Measurements from ENCODE around the gene PDIA5. TPM values are rescaled to one million over a fixed set of nuclear protein-coding genes. Genes with fewer than 3 reads are reported as not detected.
A peak's percentile ranks its signal among the peaks of the same experiment; 100 is the strongest.

The PDIA5 gene
- total RNA-seq (2021; ENCODE audit: unreplicated experiment) (50.8 TPM), Bru-seq, nascent RNA (percentile 87 among the genes with signal in this experiment), BruChase-seq, experiment 1, labeled RNA remaining after a 6-hour chase (percentile 82 among the genes with signal in this experiment), BruChase-seq, experiment 2, labeled RNA remaining after a 2-hour chase (percentile 83 among the genes with signal in this experiment)
- polyA plus RNA-seq (2012), result 48.9 and 49.7 TPM in 2 replicates
- long read RNA-seq, transcript PDIA5-201 (17 exons, 1,799 nt), result major isoform, 73 of 97 reads
- long read RNA-seq, partial matches to known transcripts, result 9 of 97 reads
- long read RNA-seq, other reads (novel, unspliced or antisense), result 13 of 97 reads

DNA sequence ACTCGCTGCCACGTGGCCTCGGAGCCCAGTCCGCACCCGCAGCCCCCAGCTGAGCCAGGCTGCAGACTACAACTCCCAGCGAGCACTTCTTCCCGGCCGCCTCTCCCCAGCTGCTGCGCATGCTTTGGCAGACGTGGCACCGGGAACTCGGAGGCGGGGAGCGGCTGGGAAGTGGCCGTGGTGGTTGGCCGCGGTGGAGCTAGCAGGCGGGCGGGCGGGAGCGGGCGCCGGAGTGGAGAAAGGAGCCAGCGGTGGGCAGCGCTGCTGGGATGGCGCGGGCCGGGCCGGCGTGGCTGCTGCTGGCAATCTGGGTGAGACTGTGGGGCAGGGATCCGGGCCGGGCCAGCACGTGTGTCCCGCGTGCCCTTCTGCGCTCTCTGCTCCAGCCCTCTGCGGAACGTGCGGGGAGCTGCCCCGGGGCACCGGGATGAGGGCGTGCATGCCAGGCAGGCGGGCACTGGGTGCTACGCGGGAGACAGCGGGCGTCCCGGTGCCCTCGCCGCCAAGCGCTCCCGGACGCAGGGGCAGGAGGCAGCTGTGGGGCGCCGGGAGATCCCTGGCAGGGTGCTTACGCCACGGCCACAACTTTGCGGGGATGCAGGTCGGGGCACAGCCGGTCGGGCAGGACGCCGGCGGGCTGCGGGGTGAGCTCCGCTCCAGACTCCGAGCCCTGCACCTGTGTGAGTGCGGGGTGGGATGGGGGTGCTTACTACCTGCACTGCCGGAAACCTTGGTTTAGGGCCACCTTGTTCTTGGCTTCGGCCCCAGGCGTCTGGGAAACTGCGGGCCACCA, at the start of gene PDIA5:
TSS of gene PDIA5 (plus strand) at position 130 of the 793 bp plus-strand sequence. CDS start at position 270, 140 bp downstream.
- ATAC-seq (peak; percentile 87), DNase-seq (ENCODE audit: low read depth, low spot score) (peak; percentile 77)
- Histone ChIP-seq H3K27ac (ENCODE audit: low read depth, low read length) (peak within 1 kb of the TSS; percentile 85), H2AFZ (ENCODE audit: low read depth, low read length, poor library complexity, severe bottlenecking) (peak within 1 kb of the TSS; percentile 37), H3K4me3 (replicated peaks in 1 of 2; ENCODE audit: low read depth in 1 of 2, low read length in 2 of 2) (peak within 1 kb of the TSS; percentile 74 to 92), H3K4me1 (ENCODE audit: control insufficient read depth in 1 of 2, insufficient read depth in 2 of 2, low read length in 2 of 2) (peaks cover 7 to 31% of the 10 kb centered on the region in 2 experiments; a peak in 3 of 4 replicates), H3K36me3 (ENCODE audit: control insufficient read depth in 1 of 2, insufficient read depth in 2 of 2, low read length in 2 of 2) (no peaks in the 10 kb centered on the region), H4K20me1 (ENCODE audit: insufficient read depth) (peaks cover 9% of the 10 kb centered on the region; the same call in 1 of the 2 replicates), H3K4me2 (ENCODE audit: low read length) (peak within 1 kb of the TSS; percentile 87), H3K9me2 (ENCODE audit: insufficient read depth) (no peaks in the 10 kb centered on the region), H3K9me3 (ENCODE audit: control insufficient read depth in 1 of 2, insufficient read depth in 1 of 2, low read depth in 1 of 2, low read length in 2 of 2) (no peaks in the 10 kb centered on the region), H3K27me3 (ENCODE audit: insufficient read depth, low read length) (no peaks in the 10 kb centered on the region), H3K9ac (ENCODE audit: low read length) (peak within 1 kb of the TSS; percentile 92), H3K79me2 (ENCODE audit: insufficient read depth, low read length) (peaks cover 53% of the 10 kb centered on the region)
- RAD21 ChIA-PET (ENCODE audit: low non-redundant PET in 1 of 2, low total read pairs in 2 of 2, uncharacterized antibody in 2 of 2, unreplicated experiment in 2 of 2), result interaction anchor here in 1 of 2 experiments (1.1 kb wide), 1 partner anchor 9 kb away, joined by 3 read pairs; no protein-coding TSS in a partner anchor
- CTCF ChIA-PET, result interaction anchor here (0.9 to 1.2 kb wide), 3 partner anchors 9 to 674 kb away, joined by 3 to 4 read pairs (median 3); no protein-coding TSS in a partner anchor
- intact Hi-C loops (cut with micrococcal nuclease), result no loop called here
- no TSS peak for BruUV-seq (replicated peaks)
- POLR2A ChIA-PET, result interaction anchor here (0.7 to 2.4 kb wide), 3 partner anchors 9 to 273 kb away, joined by 3 to 8 read pairs (median 4); partner anchors contain the start of gene HSPBAP1
- TF ChIP-seq YY1 (IDR thresholded peaks at IDR 0.05; ENCODE audit: extremely low read depth, insufficient replicate concordance, low read depth, low read length) (peak; percentile 84), ZNF274 (IDR thresholded peaks at IDR 0.05; ENCODE audit: low read depth, low read length) (no peak), TCF7L2 (IDR thresholded peaks at IDR 0.05; ENCODE audit: borderline replicate concordance, extremely low read depth, insufficient read depth, insufficient read length) (no peak), SP1 (IDR thresholded peaks at IDR 0.05; ENCODE audit: low read depth) (no peak), EZH2phosphoT487 (IDR thresholded peaks at IDR 0.05; ENCODE audit: borderline replicate concordance) (no peak), ELF1 (IDR thresholded peaks at IDR 0.05; ENCODE audit: borderline replicate concordance, low read depth) (peak; percentile 55; the same call in 1 of the 2 replicates), EZH2 (IDR thresholded peaks at IDR 0.05) (no peak), CEBPB (IDR thresholded peaks at IDR 0.05; ENCODE audit: low read depth) (no peak), REST (IDR thresholded peaks at IDR 0.05; ENCODE audit: low read depth) (no peak), POLR2A (IDR thresholded peaks at IDR 0.05; ENCODE audit: borderline replicate concordance, extremely low read depth, insufficient read depth, insufficient read length) (peak; percentile 70), POLR2AphosphoS5 (IDR thresholded peaks at IDR 0.05; ENCODE audit: low read depth, low read length) (peak; percentile 85), ZFX (IDR thresholded peaks at IDR 0.05) (peak; percentile 67), SIN3A (IDR thresholded peaks at IDR 0.05; ENCODE audit: low read depth) (peak; percentile 71; the same call in 1 of the 2 replicates), ZBTB33 (IDR thresholded peaks at IDR 0.05; ENCODE audit: extremely low read depth, insufficient replicate concordance, low read length) (no peak)
- TF ChIP-seq, protein P1, sequence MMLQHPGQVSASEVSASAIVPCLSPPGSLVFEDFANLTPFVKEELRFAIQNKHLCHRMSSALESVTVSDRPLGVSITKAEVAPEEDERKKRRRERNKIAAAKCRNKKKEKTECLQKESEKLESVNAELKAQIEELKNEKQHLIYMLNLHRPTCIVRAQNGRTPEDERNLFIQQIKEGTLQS (IDR thresholded peaks at IDR 0.05), result no peak

Measured in HCT116 (cell line).